ENCODE results near the gene UCN.

UCN gene

DNA sequence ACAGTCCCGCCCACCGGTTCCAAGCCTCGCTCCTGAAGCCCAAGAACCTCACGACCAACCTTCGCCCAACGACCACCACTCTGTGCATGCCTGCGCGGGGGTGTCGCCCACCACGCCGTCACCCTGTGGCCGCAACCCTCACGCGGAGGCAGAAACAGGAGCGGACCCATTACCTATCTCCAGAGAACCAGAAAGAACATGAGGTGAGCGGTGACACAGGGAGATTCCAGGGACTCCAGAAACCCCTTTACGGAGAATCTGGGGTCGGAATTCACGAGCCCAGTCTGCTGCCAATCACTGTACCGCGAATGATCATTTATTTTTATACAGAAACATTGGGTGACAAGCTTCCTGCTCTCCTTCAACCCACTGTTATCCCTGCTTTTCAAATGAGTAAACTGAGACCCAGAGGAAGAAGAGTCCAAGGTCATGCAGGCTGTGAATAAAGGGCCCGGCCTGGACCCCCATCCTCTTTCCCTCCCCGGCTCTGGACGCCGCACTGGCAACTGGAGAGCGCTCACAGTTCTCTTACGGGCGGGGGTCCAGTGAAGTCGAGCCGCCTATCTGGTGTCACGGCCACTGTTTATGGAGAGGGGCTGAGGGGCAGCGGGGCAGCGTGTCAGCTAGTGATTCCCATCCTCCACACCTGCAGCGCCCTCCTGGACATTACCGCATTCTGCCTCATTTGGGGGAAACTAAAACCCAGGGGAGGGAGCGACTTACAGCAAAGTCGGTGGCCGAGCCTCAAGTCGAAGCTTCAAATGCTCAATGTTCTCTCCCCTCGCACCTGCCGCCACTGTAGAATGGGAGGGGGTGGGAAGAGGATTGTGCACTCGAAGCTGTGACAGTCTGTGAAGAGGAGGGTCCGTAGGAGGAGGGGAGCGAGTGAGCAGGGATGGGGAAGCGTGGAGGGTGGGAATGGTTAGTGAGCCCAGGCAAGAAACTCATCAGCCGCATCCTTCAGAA lies 44.7 kb downstream of the UCN start:
- Histone ChIP-seq H3K36me3 (ENCODE audit: insufficient read depth, low read length) (no peaks in the 10 kb centered on the region), H3K27me3 (ENCODE audit: insufficient read depth, low read length, poor library complexity, severe bottlenecking) (no peaks in the 10 kb centered on the region), H2AFZ (ENCODE audit: low read length) (no peak overlapping the region), H3K4me1 (ENCODE audit: insufficient read depth, low read length, poor library complexity, severe bottlenecking) (no peaks in the 10 kb centered on the region), H3K9me2 (replicated peaks; ENCODE audit: low read depth, low read length) (no peaks in the 10 kb centered on the region), H3F3A (ENCODE audit: low read depth) (no peaks in the 10 kb centered on the region), H3K4me2 (ENCODE audit: low read depth, low read length, poor library complexity, severe bottlenecking) (no peak overlapping the region), H3K9me3 (ENCODE audit: insufficient read depth, low read depth, low read length) (no peaks in the 10 kb centered on the region), H3K79me2 (ENCODE audit: insufficient read depth, low read length) (no peaks in the 10 kb centered on the region), H3K4me3 (ENCODE audit: low read length, poor library complexity, severe bottlenecking) (no peak overlapping the region), H3K9ac (ENCODE audit: low read depth, low read length, poor library complexity, severe bottlenecking) (no peak overlapping the region), H4K20me1 (ENCODE audit: insufficient read depth, low read length, poor library complexity, severe bottlenecking) (no peaks in the 10 kb centered on the region)
- TF ChIP-seq EZH2phosphoT487 (IDR thresholded peaks at IDR 0.05; ENCODE audit: borderline replicate concordance): no peak

DNA sequence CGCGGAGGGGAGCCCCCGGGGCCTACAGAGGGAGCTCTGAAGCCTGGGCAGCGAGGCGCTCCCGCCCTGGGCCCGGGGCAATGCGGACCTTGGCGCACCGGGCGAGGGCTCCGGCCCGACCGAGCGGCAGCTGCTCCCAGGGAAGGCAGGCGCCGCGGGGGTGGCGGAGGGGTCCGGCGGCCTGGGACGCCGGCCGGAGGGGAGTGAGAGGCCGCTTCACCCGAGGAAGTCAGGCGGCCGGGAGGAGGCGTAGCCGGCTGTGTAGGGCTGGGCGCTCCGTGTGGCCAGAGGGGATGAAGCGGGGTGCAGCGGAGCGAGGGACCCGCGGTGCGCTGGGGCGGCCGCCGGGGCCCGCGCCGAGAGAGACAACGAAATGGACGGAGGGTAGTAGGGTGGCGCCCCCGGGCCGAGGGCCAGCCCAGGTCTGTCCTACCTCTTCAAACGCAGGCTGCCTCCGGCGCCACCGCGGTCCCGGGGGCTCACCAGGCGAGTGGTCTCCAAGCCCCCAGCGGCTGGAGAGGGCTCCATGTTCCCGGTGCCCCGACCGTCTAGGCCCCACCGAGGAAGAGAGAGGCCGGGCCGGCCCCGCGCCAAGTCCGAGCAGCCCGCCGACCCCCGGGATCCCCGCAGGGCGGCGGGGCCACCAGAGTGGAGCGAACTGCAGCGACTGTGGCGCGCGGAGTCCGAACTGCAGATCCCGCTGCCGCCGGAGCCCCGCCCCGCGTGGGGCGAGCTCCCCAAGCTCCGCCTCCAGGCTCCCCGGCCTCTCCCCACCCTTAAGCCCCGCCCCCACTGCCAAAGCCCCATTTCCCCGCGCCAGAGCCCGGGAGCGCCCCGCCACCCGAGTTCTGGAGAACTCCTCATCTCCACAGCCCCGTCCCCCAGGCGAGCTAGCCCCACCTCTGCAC lies 45.6 kb downstream of the UCN start, which contains the start of gene SLC30A3:
Gene SLC30A3, minus strand, starts transcription at position 669 of the 908 bp plus-strand sequence. Its CDS starts 141 bp downstream, at position 528.
- no peaks in the 10 kb centered on the region for H3K79me2 ChIP-seq (ENCODE audit: insufficient read depth, low read length)
- H3K9me2 ChIP-seq (replicated peaks; ENCODE audit: low read depth, low read length): no peaks in the 10 kb centered on the region
- no peaks in the 10 kb centered on the region for H3F3A ChIP-seq (ENCODE audit: low read depth)
- H3K36me3 ChIP-seq (ENCODE audit: insufficient read depth, low read length): no peaks in the 10 kb centered on the region
- H3K9me3 ChIP-seq (ENCODE audit: insufficient read depth, low read depth, low read length): no peaks in the 10 kb centered on the region
- H3K9ac ChIP-seq (ENCODE audit: low read depth, low read length, poor library complexity, severe bottlenecking): no peak within 1 kb of the TSS
- H3K4me1 ChIP-seq (ENCODE audit: insufficient read depth, low read length, poor library complexity, severe bottlenecking): no peaks in the 10 kb centered on the region
- no peak for TF ChIP-seq EZH2phosphoT487 (IDR thresholded peaks at IDR 0.05; ENCODE audit: borderline replicate concordance)
- TF ChIP-seq, protein P1, sequence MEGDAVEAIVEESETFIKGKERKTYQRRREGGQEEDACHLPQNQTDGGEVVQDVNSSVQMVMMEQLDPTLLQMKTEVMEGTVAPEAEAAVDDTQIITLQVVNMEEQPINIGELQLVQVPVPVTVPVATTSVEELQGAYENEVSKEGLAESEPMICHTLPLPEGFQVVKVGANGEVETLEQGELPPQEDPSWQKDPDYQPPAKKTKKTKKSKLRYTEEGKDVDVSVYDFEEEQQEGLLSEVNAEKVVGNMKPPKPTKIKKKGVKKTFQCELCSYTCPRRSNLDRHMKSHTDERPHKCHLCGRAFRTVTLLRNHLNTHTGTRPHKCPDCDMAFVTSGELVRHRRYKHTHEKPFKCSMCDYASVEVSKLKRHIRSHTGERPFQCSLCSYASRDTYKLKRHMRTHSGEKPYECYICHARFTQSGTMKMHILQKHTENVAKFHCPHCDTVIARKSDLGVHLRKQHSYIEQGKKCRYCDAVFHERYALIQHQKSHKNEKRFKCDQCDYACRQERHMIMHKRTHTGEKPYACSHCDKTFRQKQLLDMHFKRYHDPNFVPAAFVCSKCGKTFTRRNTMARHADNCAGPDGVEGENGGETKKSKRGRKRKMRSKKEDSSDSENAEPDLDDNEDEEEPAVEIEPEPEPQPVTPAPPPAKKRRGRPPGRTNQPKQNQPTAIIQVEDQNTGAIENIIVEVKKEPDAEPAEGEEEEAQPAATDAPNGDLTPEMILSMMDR (conservative IDR thresholded peaks at IDR 0.05; ENCODE audit: low read length): no peak
- H4K20me1 ChIP-seq (ENCODE audit: insufficient read depth, low read length, poor library complexity, severe bottlenecking): no peaks in the 10 kb centered on the region
- H3K27me3 ChIP-seq (ENCODE audit: insufficient read depth, low read length, poor library complexity, severe bottlenecking): no peaks in the 10 kb centered on the region
- H3K4me3 ChIP-seq (ENCODE audit: low read length, poor library complexity, severe bottlenecking): no peak within 1 kb of the TSS
- H2AFZ ChIP-seq (ENCODE audit: low read length): no peak within 1 kb of the TSS
- no peak within 1 kb of the TSS for H3K4me2 ChIP-seq (ENCODE audit: low read depth, low read length, poor library complexity, severe bottlenecking)

DNA sequence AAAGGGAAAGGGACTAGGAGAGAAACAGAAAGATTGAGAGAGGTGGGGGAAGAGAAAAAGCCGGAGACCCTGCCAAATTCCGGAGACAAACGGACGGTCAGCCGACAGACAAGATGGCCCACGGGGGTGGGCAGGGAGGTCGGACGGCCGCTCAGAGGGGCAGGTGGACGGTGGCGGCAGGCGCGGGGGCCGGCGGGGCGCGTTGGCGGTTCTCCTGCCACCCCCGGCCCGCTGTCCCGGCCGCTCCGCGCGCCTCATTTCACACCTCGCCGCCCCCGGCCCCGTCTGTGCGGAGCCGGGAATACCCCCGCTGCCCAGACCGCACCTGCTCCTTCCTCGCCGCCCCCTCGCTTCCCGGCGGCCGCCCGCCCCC lies 46.3 kb downstream of the UCN start:
- no peaks in the 10 kb centered on the region for H3K9me2 ChIP-seq (replicated peaks; ENCODE audit: low read depth, low read length)
- no peaks in the 10 kb centered on the region for H3K27me3 ChIP-seq (ENCODE audit: insufficient read depth, low read length, poor library complexity, severe bottlenecking)
- H3K9me3 ChIP-seq (ENCODE audit: insufficient read depth, low read depth, low read length): no peaks in the 10 kb centered on the region
- no peaks in the 10 kb centered on the region for H3F3A ChIP-seq (ENCODE audit: low read depth)
- no peaks in the 10 kb centered on the region for H3K79me2 ChIP-seq (ENCODE audit: insufficient read depth, low read length)
- H4K20me1 ChIP-seq (ENCODE audit: insufficient read depth, low read length, poor library complexity, severe bottlenecking): no peaks in the 10 kb centered on the region
- no peak overlapping the region for H3K4me2 ChIP-seq (ENCODE audit: low read depth, low read length, poor library complexity, severe bottlenecking)
- H3K36me3 ChIP-seq (ENCODE audit: insufficient read depth, low read length): no peaks in the 10 kb centered on the region
- no peaks in the 10 kb centered on the region for H3K4me1 ChIP-seq (ENCODE audit: insufficient read depth, low read length, poor library complexity, severe bottlenecking)
- H2AFZ ChIP-seq (ENCODE audit: low read length): no peak overlapping the region
- H3K9ac ChIP-seq (ENCODE audit: low read depth, low read length, poor library complexity, severe bottlenecking): no peak overlapping the region
- TF ChIP-seq, protein P1 (conservative IDR thresholded peaks at IDR 0.05; ENCODE audit: low read length): no peak
- no peak for TF ChIP-seq EZH2phosphoT487 (IDR thresholded peaks at IDR 0.05; ENCODE audit: borderline replicate concordance)
- no peak overlapping the region for H3K4me3 ChIP-seq (ENCODE audit: low read length, poor library complexity, severe bottlenecking)
